GM06990 (cell line): Measurements from ENCODE around the gene PCNA.

ENCODE experiments used
- DNase-seq: peaks from one replicate; pipeline ENCODE4 v3.0.0-alpha.2; 2011; ENCODE audit not compliant: insufficient read length; ENCODE audit errors: extremely low read depth
- H3K27me3 ChIP-seq: replicated peaks from 2 replicates; pipeline ENCODE4 v1.6.0; 2011; ENCODE audit warnings: low read length; ENCODE audit not compliant: control insufficient read depth, insufficient read depth
- H3K36me3 ChIP-seq: 2 replicates; pipeline ENCODE4 v1.5.1; 2011; ENCODE audit warnings: low read length; ENCODE audit not compliant: control insufficient read depth, insufficient read depth
- H3K4me3 ChIP-seq: replicated peaks from 2 replicates; pipeline ENCODE4 v1.5.1; 2011; ENCODE audit warnings: low read depth, mild to moderate bottlenecking, control low read depth, low read length
- CTCF ChIP-seq: IDR thresholded peaks from 2 replicates; pipeline ENCODE4 v1.5.1; 2011; ENCODE audit warnings: low read length, control low read depth, mild to moderate bottlenecking, inconsistent platforms; ENCODE audit not compliant: insufficient read depth, poor library complexity, severe bottlenecking

PCNA gene

GRCh38 chr20:5119143-5119434 lies 669 bp downstream of the PCNA start:
- no peak for DNase-seq
- H3K36me3 ChIP-seq = peaks cover 5% of the 10 kb centered on the region
- no peak for TF ChIP-seq CTCF
- no peaks in the 10 kb centered on the region for H3K27me3 ChIP-seq
- H3K4me3 ChIP-seq = peak overlapping the region; percentile 77

- Histone ChIP-seq H3K27me3 (no peaks in the 10 kb centered on the region), H3K36me3 (peaks cover 5% of the 10 kb centered on the region), H3K4me3 (peak overlapping the region; percentile 77)
- no peak for TF ChIP-seq CTCF
- DNase-seq = no peak
These were observed 1.3 kb downstream of the PCNA start for GRCh38 chr20:5118220-5119142.

GRCh38 chr20:5116875-5117274 lies 2.9 kb downstream of the PCNA start:
- DNase-seq = no peak
- Histone ChIP-seq H3K36me3 (peaks cover 5% of the 10 kb centered on the region), H3K4me3 (peak overlapping the region; percentile 77), H3K27me3 (no peaks in the 10 kb centered on the region)
- TF ChIP-seq CTCF = no peak

- DNase-seq = no peak
- H3K4me3 ChIP-seq = no peak overlapping the region
- no peaks in the 10 kb centered on the region for H3K27me3 ChIP-seq
- TF ChIP-seq CTCF = no peak
- H3K36me3 ChIP-seq = peaks cover 6% of the 10 kb centered on the region
These were observed 5.4 kb downstream of the PCNA start for GRCh38 chr20:5114403-5114802.

GRCh38 chr20:5113615-5113986 lies 6.2 kb downstream of the PCNA start:
- peak overlapping the region; percentile 94 for H3K4me3 ChIP-seq
- no peaks in the 10 kb centered on the region for H3K27me3 ChIP-seq
- peaks cover 6% of the 10 kb centered on the region for H3K36me3 ChIP-seq
- DNase-seq = no peak
- TF ChIP-seq CTCF = no peak
